GM18519 (cell line): ENCODE results near the gene FGFR4.

Experiments used
- ATAC-seq: cut with Tn5 transposase; IDR thresholded peaks from one replicate; pipeline ENCODE4 v1.9.1; 2021; ENCODE audit warnings: mild to moderate bottlenecking, moderate library complexity; ENCODE audit not compliant: unreplicated experiment, low FRiP score

Gene FGFR4

GRCh38 chr5:177098470-177099141 lies 11.9 kb downstream of the FGFR4 start:
- no peak for ATAC-seq

- ATAC-seq: no peak
Measured at GRCh38 chr5:177099422-177100093, 12.8 kb downstream of the FGFR4 start.

GRCh38 chr5:177100714-177101121 lies 14.0 kb downstream of the FGFR4 start:
- ATAC-seq: no peak

DNA sequence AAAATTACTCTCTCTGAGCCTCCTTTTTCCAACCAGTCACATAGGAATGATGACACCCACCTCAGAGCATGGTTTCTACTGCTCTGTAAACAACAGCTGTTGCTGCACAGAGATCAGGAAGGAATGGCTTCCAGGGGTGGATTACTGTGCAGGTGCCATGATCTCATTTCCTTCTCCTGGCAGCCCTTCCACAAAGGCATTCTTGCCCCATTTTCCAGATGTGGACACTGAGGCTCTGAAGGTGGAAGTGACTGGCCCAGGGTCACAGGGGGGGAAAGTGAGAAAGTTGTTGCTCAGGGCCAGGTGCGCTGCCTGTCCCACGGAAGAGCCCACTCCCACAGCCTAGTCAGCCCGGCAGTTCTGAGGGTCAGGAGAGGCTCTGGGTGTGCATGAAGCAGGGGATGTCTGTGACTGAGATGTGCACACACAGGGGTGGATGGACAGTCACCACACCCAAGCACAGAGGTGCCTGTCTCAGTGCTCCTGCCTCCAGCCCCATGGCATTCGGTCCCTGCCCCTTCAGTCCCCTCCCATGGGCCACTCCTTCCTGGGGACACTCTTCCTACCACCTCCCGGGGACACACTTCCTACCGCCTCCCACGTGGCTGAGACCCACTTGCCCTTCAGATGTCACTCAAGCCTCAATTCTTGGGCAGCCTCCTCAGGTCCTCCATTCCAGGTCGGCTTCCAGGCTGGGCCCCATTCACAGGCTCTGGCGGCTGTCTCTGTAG lies 17.0 kb downstream of the FGFR4 start:
- ATAC-seq: no peak

DNA sequence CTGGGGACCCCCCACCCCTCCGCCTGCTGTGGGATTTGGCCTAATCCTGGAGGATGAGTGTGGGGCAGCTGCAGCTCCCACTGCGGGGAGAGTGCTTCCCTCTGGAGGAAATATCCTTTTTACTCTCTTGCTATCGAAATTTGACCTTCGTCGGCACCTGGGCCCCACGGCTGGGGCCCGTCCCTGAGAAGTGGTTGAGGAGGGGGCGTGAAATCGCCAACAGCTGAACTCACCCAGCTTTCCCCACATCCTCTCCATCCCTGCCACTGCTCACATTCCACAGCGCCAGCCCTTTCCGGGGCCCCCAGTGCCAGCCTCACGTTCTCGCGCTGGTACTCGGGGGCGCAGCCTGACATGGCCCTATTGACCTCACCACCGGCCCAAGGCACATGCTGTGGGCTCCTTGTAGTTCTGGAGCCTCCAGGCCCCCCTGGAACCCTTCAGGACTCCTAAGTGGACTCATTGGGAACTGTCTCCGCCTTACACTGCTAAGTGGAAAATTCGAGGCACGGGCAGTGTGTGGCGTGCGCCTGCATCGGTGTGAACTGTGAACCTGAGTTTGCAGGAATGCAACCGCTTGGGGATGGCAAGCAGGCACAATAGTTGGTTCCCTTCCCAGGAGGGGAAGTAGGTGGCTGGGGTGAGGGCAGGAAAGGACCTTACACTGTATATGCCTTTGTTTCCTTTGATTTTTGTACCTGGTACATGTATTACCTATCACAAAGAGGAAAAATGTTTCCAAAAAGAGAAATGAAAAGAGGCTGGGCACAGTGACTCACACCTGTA lies 19.2 kb downstream of the FGFR4 start:
- no peak for ATAC-seq

DNA sequence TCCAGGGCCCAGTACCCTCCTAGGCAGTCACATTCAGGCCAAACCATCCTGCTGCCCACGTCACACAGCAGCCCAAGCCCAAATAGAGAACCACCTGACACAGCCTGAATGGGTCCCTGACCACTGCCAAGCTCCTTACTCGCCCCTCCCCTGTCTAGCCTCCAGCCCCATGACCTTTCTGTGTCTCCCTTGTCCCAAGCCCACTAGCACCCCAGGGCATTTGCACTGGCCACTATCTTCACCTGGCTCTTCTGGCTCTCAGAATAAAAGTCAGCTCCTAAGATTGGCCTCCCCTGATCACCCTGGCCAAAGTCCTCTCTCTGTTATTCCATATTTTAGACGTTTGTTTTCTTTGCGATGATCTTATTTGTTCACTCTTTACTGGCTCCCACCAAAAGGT lies 20.4 kb downstream of the FGFR4 start:
- no peak for ATAC-seq

DNA sequence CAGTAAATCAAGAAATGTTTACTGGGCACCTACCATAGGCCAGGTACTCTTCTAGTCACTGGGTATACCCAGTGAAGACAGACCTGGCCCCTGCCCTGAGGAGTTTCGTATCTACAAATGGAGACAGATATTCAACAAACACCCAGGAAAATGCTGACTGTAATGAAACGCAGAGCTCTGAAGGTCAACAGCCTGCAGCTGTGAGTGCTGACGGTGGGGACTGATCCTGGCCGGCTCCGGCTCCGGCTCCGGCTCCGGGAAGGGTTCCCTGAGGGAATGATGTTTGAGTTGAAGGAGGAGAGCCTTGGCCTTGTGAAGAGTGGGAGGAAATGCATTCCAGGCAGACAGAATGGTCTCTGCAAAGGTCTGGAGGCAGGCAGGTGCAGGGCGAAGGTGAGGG lies 23.1 kb downstream of the FGFR4 start:
- ATAC-seq: no peak

- ATAC-seq: no peak
Measured at GRCh38 chr5:177111720-177112394, 25.1 kb downstream of the FGFR4 start.

DNA sequence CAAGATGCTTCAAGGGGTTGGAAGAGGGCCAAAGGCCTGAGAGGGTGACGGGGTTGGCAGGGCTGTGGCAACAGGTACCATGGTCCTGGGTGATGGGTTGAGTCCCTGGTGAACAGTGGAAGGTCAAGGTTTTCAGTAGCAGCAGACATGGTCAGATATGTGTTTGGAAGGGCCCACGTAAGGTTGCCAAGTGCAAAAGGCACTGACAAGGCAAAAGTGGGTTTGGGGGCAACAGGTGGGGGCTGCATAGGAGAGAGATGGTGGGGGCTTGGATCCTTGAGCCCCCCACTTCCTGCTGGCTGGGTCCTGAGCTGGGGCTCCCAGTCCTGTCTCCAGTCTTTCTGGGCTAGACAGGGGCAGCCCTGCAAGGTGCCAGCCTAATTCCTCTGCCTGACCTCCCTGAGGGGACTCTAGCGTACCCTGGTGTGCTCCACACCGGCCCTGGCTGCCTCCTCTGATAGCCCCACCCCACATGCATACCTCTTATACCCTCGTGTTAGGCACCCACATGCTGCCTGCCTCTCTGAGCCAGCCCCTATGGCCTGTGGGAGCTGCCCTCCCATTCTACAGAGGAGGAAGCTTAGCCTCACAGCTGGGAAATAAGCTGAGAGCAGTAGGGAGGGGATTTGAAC lies 26.0 kb downstream of the FGFR4 start:
- no peak for ATAC-seq

GRCh38 chr5:177113566-177114424 lies 27.1 kb downstream of the FGFR4 start:
- no peak for ATAC-seq

GRCh38 chr5:177116631-177117373 lies 30.1 kb downstream of the FGFR4 start:
- ATAC-seq: no peak

GRCh38 chr5:177117441-177118045 lies 30.8 kb downstream of the FGFR4 start:
- no peak for ATAC-seq

DNA sequence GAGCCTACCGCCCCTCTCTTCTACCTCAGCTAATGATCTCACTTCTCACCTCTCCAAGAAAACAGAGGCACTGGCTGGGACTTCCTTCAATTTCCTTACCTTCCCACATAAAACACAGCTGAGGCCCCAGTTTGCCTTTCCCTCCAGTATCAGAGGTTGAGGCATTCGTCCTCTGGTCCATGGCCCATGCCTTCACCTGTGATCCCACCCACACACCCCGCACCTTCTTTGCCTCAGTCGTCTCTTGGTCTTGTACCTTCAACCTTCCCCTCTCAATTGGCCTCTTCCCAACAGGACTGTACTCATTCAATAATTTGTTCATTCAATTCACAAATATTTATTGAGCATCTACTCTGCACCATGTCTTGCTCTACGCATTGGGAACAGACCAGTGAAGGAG lies 35.9 kb downstream of the FGFR4 start:
- no peak for ATAC-seq

- no peak for ATAC-seq
Measured at GRCh38 chr5:177123789-177124485, 37.2 kb downstream of the FGFR4 start.

DNA sequence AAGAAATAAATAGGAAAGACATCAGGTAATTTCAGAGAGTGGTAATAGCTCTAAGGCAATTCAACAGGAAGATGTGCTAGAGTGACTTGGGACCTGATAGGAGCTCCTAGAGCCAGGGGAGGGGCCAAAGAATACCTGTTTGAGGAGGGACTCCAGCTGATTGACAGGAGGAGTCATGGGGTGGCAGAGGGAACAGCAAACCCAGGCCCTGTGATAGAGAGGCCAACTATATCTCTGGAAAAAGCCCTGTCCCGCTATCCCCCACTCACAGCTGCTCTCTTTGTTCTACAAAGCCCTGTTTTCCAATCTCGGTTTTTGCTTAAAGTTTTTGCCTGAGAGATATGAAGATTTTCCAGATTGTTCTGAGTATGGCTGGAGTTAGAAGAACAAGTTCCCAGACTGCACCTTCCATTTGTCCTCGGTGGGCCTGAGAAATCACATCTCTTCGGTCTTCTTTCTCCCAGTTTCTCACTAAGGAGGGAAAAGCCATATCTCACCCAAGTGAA lies 37.8 kb downstream of the FGFR4 start:
- no peak for ATAC-seq

DNA sequence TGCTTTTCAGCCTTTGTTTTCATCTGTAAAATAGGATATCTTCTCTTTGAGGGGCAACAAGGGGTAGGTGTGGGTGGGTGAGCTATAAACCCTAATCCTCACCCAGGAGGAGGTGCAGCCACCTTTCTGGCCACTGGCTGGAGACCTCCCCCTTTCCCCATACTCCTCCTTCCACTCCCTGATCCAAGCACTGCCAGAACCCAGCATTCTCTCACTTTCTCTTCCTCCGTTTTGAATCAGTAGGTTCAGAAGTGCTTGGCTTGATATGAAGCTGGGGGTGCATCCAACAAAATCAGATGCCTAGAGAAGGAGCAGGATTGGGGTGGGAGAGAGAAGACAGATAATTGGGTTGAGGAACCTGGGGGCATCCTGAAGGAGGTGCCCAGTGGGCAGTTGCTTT lies 40.1 kb downstream of the FGFR4 start:
- ATAC-seq: no peak

GRCh38 chr5:177128551-177128981 lies 41.9 kb downstream of the FGFR4 start:
- no peak for ATAC-seq
